Suprapubic skin (tissue), 3 donors: ENCODE results near the gene UBE3A.
"Not testable (repeated sequence)": the region's sequence is repeated elsewhere in the genome, so short reads cannot be mapped to it uniquely, and the experiment has no call there.

ENCODE experiments used
- EP300 ChIP-seq: sonication (generic); formaldehyde crosslinking; IDR thresholded peaks from one replicate; pipeline ENCODE4 v1.6.1; 2017; ENCODE audit warnings: antibody characterized with exemption
- TF ChIP-seq, protein P1 (sequence below), 2 donors: fragments of 200-600 bp in 1 of 2; fragments of 450-650 bp in 1 of 2; sonication (generic) in 1 of 2; IDR thresholded peaks; one replicate each; pipeline ENCODE4 v1.5.1; 2016 to 2019; ENCODE audit warnings: antibody characterized with exemption in 2 of 2, mild to moderate bottlenecking in 1 of 2, moderate library complexity in 1 of 2

DNA sequence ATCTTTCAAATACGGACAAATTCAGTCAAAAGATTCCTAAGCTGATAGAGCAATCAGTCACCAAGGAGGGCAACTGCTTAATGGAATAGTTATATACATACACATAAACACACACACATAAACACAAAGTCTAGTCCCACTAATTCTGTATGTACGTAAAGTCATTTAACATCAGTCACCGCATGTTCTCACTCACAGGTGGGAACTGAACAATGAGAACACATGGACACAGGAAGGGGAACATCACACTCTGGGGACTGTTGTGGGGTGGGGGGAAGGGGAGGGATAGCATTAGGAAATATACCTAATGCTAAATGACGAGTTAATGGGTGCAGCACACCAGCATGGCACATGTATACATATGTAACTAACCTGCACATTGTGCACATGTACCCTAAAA is 29.1 kb downstream of the UBE3A start:
- TF ChIP-seq, protein P1, sequence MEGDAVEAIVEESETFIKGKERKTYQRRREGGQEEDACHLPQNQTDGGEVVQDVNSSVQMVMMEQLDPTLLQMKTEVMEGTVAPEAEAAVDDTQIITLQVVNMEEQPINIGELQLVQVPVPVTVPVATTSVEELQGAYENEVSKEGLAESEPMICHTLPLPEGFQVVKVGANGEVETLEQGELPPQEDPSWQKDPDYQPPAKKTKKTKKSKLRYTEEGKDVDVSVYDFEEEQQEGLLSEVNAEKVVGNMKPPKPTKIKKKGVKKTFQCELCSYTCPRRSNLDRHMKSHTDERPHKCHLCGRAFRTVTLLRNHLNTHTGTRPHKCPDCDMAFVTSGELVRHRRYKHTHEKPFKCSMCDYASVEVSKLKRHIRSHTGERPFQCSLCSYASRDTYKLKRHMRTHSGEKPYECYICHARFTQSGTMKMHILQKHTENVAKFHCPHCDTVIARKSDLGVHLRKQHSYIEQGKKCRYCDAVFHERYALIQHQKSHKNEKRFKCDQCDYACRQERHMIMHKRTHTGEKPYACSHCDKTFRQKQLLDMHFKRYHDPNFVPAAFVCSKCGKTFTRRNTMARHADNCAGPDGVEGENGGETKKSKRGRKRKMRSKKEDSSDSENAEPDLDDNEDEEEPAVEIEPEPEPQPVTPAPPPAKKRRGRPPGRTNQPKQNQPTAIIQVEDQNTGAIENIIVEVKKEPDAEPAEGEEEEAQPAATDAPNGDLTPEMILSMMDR (IDR thresholded peaks at IDR 0.05) = not testable (repeated sequence)
- not testable (repeated sequence) for TF ChIP-seq EP300
